ENCODE measurements around the gene FAF1.

The FAF1 gene

GRCh38 chr1:50473513-50473912 is 486.6 kb downstream of the FAF1 start:
- DNase-seq = no peak

GRCh38 chr1:50471967-50472366 is 488.1 kb downstream of the FAF1 start:
- no peak for DNase-seq

GRCh38 chr1:50462964-50463363 is 497.1 kb downstream of the FAF1 start:
- no peak for DNase-seq

GRCh38 chr1:50458507-50458906 is 501.6 kb downstream of the FAF1 start:
- no peak for DNase-seq

- DNase-seq = no peak
Measured at GRCh38 chr1:50454911-50455310, 505.2 kb downstream of the FAF1 start.

- no peak for DNase-seq
Measured at GRCh38 chr1:50453266-50453665, 506.8 kb downstream of the FAF1 start.

GRCh38 chr1:50452700-50453099 is 507.4 kb downstream of the FAF1 start:
- DNase-seq = no peak

GRCh38 chr1:50450861-50451653 is 509.0 kb downstream of the FAF1 start:
- no peak for DNase-seq

GRCh38 chr1:50447961-50448360 is 512.1 kb downstream of the FAF1 start:
- DNase-seq = no peak

GRCh38 chr1:50441183-50441582 is 518.9 kb downstream of the FAF1 start:
- DNase-seq = no peak

GRCh38 chr1:50438945-50439344 is 521.1 kb downstream of the FAF1 start:
- no peak for DNase-seq

- no peak for DNase-seq
Measured at GRCh38 chr1:50436489-50436888, 523.6 kb downstream of the FAF1 start.

- DNase-seq = no peak
Measured at GRCh38 chr1:50430010-50430405, 530.1 kb downstream of the FAF1 start.

GRCh38 chr1:50427818-50428779 is 532.0 kb downstream of the FAF1 start:
- DNase-seq = no peak

- DNase-seq = no peak
Measured at GRCh38 chr1:50427086-50427817, 532.8 kb downstream of the FAF1 start.

- DNase-seq = no peak
Measured at GRCh38 chr1:50426702-50427085, 533.4 kb downstream of the FAF1 start.

- no peak for DNase-seq
Measured at GRCh38 chr1:50426108-50426700, 533.9 kb downstream of the FAF1 start.

GRCh38 chr1:50425376-50426107 is 534.5 kb downstream of the FAF1 start:
- DNase-seq = peak; percentile 50

- no peak for DNase-seq
Measured at GRCh38 chr1:50424884-50425375, 535.1 kb downstream of the FAF1 start.

- peak; percentile 25 for DNase-seq
Measured at GRCh38 chr1:50424045-50424883, 535.8 kb downstream of the FAF1 start.

- DNase-seq = peak; percentile 55
Measured at GRCh38 chr1:50423670-50424000, 536.4 kb downstream of the FAF1 start.

All from NCI-H2029 (cell line).